HCT116 (cell line): ENCODE measurements around the gene STK35. TPM values are rescaled to one million over a fixed set of nuclear protein-coding genes. Genes with fewer than 3 reads are reported as not detected.

Source experiments
- ATAC-seq: fragments of 200-7000 bp; cut with Tn5 transposase; 2 replicates; pipeline ENCODE4 v1.9.1; 2020; ENCODE audit warnings: mild to moderate bottlenecking, moderate library complexity
- BruUV-seq: library from RNA; stranded (reverse); fragments of 400-500 nt; replicated peaks from 2 replicates; lab custom pipeline; 2021; lab: Mats Ljungman, UMichigan
- CTCF ChIA-PET: fragments of 300-600 bp; sonication (Branson Sonifier 250); formaldehyde crosslinking; loops from one replicate; lab custom pipeline; 2021; ENCODE audit warnings: antibody characterized with exemption; lab: Charles Lee
- POLR2A ChIA-PET: fragments of 300-600, 350-600 bp; sonication (Branson Sonifier 250); formaldehyde crosslinking; loops from one replicate; lab custom pipeline; 2021; ENCODE audit warnings: antibody characterized with exemption; lab: Charles Lee
- RAD21 ChIA-PET, 2 experiments: fragments of 300-600 bp; sonication (Branson Sonifier 250); formaldehyde crosslinking; loops; one replicate each; lab custom pipeline; 2023; ENCODE audit warnings: low total read pairs in 2 of 2; ENCODE audit not compliant: uncharacterized antibody in 2 of 2, unreplicated experiment in 2 of 2, low non-redundant PET in 1 of 2; lab: Charles Lee
- DNase-seq: peaks from one replicate; pipeline ENCODE4 v3.0.0-alpha.2; 2010; ENCODE audit warnings: low read depth, low spot score
- H2AFZ ChIP-seq: fragments of 200-600 bp; shearing (Covaris generic), sonication (generic); 2 replicates; pipeline ENCODE4 v1.6.1; 2017; ENCODE audit warnings: low read depth, mixed run types, mixed read lengths, antibody characterized with exemption, low read length; ENCODE audit not compliant: poor library complexity, severe bottlenecking
- H3K27ac ChIP-seq: 2 replicates; pipeline ENCODE4 v1.5.1; 2012; ENCODE audit warnings: low read depth, low read length
- H3K27me3 ChIP-seq: fragments of 200-600 bp; sonication (generic); 2 replicates; pipeline ENCODE4 v1.6.1; 2016; ENCODE audit warnings: mixed run types, low read length, mixed read lengths; ENCODE audit not compliant: insufficient read depth
- H3K36me3 ChIP-seq, 2 experiments: fragments of 200-500 bp in 1 of 2; fragments of 200-600 bp in 1 of 2; sonication (Bioruptor generic) in 1 of 2; sonication (generic) in 1 of 2; 2 replicates each; pipeline versions ENCODE4 v1.5.1 to v1.6.1; 2014 to 2016; ENCODE audit warnings: low read length in 2 of 2, inconsistent platforms in 1 of 2, mixed read lengths in 1 of 2, mixed run types in 1 of 2; ENCODE audit not compliant: insufficient read depth in 2 of 2, control insufficient read depth in 1 of 2
- H3K4me1 ChIP-seq, 2 experiments: fragments of 200-600 bp in 1 of 2; sonication (generic) in 1 of 2; 2 replicates each; pipeline versions ENCODE4 v1.5.1 to v1.6.1; 2012 to 2017; ENCODE audit warnings: low read length in 2 of 2, inconsistent platforms in 1 of 2, mild to moderate bottlenecking in 1 of 2, mixed read lengths in 1 of 2, mixed run types in 1 of 2, moderate library complexity in 1 of 2; ENCODE audit not compliant: insufficient read depth in 2 of 2, control insufficient read depth in 1 of 2
- H3K4me2 ChIP-seq: fragments of 200-600 bp; sonication (generic); 2 replicates; pipeline ENCODE4 v1.6.1; 2017; ENCODE audit warnings: mixed run types, low read length, mixed read lengths
- H3K4me3 ChIP-seq, 2 experiments: fragments of 200-600 bp in 1 of 2; sonication (generic) in 1 of 2; replicated peaks in 1 of 2; 2 replicates each; pipeline ENCODE4 v1.5.1; 2011 to 2016; ENCODE audit warnings: low read length in 2 of 2, control low read depth in 1 of 2, low read depth in 1 of 2, mild to moderate bottlenecking in 1 of 2, mixed read lengths in 1 of 2, mixed run types in 1 of 2
- H3K79me2 ChIP-seq: fragments of 200-600 bp; sonication (generic); 2 replicates; pipeline ENCODE4 v1.6.1; 2017; ENCODE audit warnings: mild to moderate bottlenecking, mixed run types, low read length, moderate library complexity, mixed read lengths; ENCODE audit not compliant: insufficient read depth
- H3K9ac ChIP-seq: fragments of 200-600 bp; sonication (generic); 2 replicates; pipeline ENCODE4 v1.6.1; 2016; ENCODE audit warnings: low read length, mixed read lengths
- H3K9me2 ChIP-seq: fragments of 200-600 bp; sonication (generic), shearing (Covaris generic); 2 replicates; pipeline ENCODE4 v1.6.1; 2017; ENCODE audit warnings: mixed run types, mild to moderate bottlenecking, moderate library complexity; ENCODE audit not compliant: insufficient read depth
- H3K9me3 ChIP-seq, 2 experiments: fragments of 200-500 bp in 1 of 2; fragments of 200-600 bp in 1 of 2; sonication (Bioruptor generic) in 1 of 2; sonication (generic) in 1 of 2; 2 replicates each; pipeline ENCODE4 v1.6.1; 2014 to 2017; ENCODE audit warnings: low read length in 2 of 2, mixed read lengths in 2 of 2, inconsistent platforms in 1 of 2, low read depth in 1 of 2, mild to moderate bottlenecking in 1 of 2, mixed run types in 1 of 2, moderate library complexity in 1 of 2; ENCODE audit not compliant: control insufficient read depth in 1 of 2, insufficient read depth in 1 of 2
- H4K20me1 ChIP-seq: fragments of 200-600 bp; sonication (generic), shearing (Covaris generic); 2 replicates; pipeline ENCODE4 v1.6.1; 2017; ENCODE audit warnings: mixed run types, mild to moderate bottlenecking, moderate library complexity; ENCODE audit not compliant: insufficient read depth
- CBX3 ChIP-seq: IDR thresholded peaks from 2 replicates; pipeline ENCODE4 v1.6.1; 2012; ENCODE audit warnings: low read depth
- CEBPB ChIP-seq: IDR thresholded peaks from 2 replicates; pipeline ENCODE4 v1.6.1; 2012; ENCODE audit warnings: low read depth
- ELF1 ChIP-seq: IDR thresholded peaks from 2 replicates; pipeline ENCODE4 v1.6.1; 2012; ENCODE audit warnings: low read depth, borderline replicate concordance
- JUND ChIP-seq: IDR thresholded peaks from 2 replicates; pipeline ENCODE4 v1.6.1; 2012
- POLR2A ChIP-seq: IDR thresholded peaks from 2 replicates; pipeline ENCODE4 v1.7.0; 2011; ENCODE audit warnings: borderline replicate concordance; ENCODE audit not compliant: insufficient read depth, insufficient read length; ENCODE audit errors: extremely low read depth
- POLR2AphosphoS5 ChIP-seq: IDR thresholded peaks from 2 replicates; pipeline ENCODE4 v1.6.1; 2011; ENCODE audit warnings: mild to moderate bottlenecking, low read depth, low read length, moderate library complexity
- RAD21 ChIP-seq: IDR thresholded peaks from 2 replicates; pipeline ENCODE4 v1.6.1; 2012; ENCODE audit warnings: low read depth, mild to moderate bottlenecking
- SRF ChIP-seq: IDR thresholded peaks from 2 replicates; pipeline ENCODE4 v1.6.1; 2012; ENCODE audit warnings: low read depth
- YY1 ChIP-seq: IDR thresholded peaks from 2 replicates; pipeline ENCODE4 v1.6.1; 2011; ENCODE audit warnings: low read length, low read depth, moderate library complexity, mild to moderate bottlenecking; ENCODE audit not compliant: insufficient replicate concordance; ENCODE audit errors: extremely low read depth
- ZFX ChIP-seq: fragments of 450-650 bp; IDR thresholded peaks from 2 replicates; pipeline ENCODE4 v1.6.1; 2017
- ZNF274 ChIP-seq: fragments of 200-500 bp; sonication (Bioruptor generic); IDR thresholded peaks from 2 replicates; pipeline ENCODE4 v1.6.1; 2014; ENCODE audit warnings: mild to moderate bottlenecking, low read depth, low read length, inconsistent platforms
- intact Hi-C: fragments of 100-400 bp; cut with micrococcal nuclease; formaldehyde crosslinking; loops from 2 replicates; pipeline ENCODE4 v1.10.0; 2022
- total RNA-seq: library from RNA; stranded (reverse); gene quantifications from one replicate; pipeline ENCODE4 v1.2.1, GENCODE V29; 2021; ENCODE audit not compliant: unreplicated experiment
- TF ChIP-seq, protein P1 (sequence below), 3 experiments: fragments of 200-600 bp in 1 of 3; sonication (generic) in 1 of 3; IDR thresholded peaks in 2 of 3; conservative IDR thresholded peaks in 1 of 3; 2 replicates each; pipeline ENCODE4 v1.5.1; 2012 to 2017; ENCODE audit warnings: low read depth in 2 of 3, low read length in 2 of 3, antibody characterized with exemption in 1 of 3, borderline replicate concordance in 1 of 3, control low read depth in 1 of 3, mild to moderate bottlenecking in 1 of 3, mixed read lengths in 1 of 3, mixed run types in 1 of 3, moderate library complexity in 1 of 3; ENCODE audit not compliant: insufficient read depth in 1 of 3
- TF ChIP-seq, protein P2 (sequence below): IDR thresholded peaks from 2 replicates; pipeline ENCODE4 v1.6.1; 2012

The STK35 gene
- total RNA-seq, 1 experiment from 2014 or later = 32.8 TPM

DNA sequence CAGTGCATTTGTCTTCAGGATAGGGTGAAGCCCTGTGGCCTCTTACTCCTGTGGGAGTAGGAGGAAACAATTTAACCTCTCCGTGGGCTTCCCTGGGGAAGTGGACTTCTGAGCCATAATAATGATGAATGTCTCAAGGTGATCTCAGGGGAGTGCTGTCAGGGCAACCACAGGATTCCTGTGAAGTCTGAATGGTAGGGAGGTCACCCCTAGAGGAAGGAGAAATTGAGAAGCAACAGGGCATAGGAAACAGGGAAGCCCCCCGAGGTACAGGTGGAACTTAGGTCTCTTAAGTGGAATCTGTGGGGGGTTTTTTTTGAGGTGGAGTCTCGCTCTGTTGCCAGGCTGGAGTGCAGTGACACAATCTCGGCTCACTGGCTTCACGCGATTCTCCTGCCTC, 26.9 kb downstream of the STK35 start:
- ChIA-PET CTCF (no interaction called here), RAD21 (no interaction called here), POLR2A (no interaction called here)
- no peak overlapping the region for H3K27ac ChIP-seq
- H3K9ac ChIP-seq = no peak overlapping the region
- H3K9me3 ChIP-seq = no peaks in the 10 kb centered on the region
- H2AFZ ChIP-seq = no peak overlapping the region
- no TSS peak for BruUV-seq
- ATAC-seq (no peak), DNase-seq (no peak)
- H3K4me3 ChIP-seq = no peak overlapping the region
- intact Hi-C loops = no loop called here
- TF ChIP-seq, protein P1, sequence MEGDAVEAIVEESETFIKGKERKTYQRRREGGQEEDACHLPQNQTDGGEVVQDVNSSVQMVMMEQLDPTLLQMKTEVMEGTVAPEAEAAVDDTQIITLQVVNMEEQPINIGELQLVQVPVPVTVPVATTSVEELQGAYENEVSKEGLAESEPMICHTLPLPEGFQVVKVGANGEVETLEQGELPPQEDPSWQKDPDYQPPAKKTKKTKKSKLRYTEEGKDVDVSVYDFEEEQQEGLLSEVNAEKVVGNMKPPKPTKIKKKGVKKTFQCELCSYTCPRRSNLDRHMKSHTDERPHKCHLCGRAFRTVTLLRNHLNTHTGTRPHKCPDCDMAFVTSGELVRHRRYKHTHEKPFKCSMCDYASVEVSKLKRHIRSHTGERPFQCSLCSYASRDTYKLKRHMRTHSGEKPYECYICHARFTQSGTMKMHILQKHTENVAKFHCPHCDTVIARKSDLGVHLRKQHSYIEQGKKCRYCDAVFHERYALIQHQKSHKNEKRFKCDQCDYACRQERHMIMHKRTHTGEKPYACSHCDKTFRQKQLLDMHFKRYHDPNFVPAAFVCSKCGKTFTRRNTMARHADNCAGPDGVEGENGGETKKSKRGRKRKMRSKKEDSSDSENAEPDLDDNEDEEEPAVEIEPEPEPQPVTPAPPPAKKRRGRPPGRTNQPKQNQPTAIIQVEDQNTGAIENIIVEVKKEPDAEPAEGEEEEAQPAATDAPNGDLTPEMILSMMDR (IDR thresholded peaks at IDR 0.05 in 2 of 3, conservative IDR thresholded peaks at IDR 0.05 in 1 of 3; ENCODE audit: borderline replicate concordance in 1 of 3, insufficient read depth in 1 of 3, low read depth in 2 of 3, low read length in 2 of 3) = no peak
- TF ChIP-seq POLR2A (no peak), JUND (no peak), ELF1 (no peak), YY1 (no peak), CEBPB (no peak), CBX3 (no peak), ZNF274 (no peak), SRF (no peak), POLR2AphosphoS5 (no peak), ZFX (no peak), RAD21 (no peak)
- TF ChIP-seq, protein P2, sequence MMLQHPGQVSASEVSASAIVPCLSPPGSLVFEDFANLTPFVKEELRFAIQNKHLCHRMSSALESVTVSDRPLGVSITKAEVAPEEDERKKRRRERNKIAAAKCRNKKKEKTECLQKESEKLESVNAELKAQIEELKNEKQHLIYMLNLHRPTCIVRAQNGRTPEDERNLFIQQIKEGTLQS = no peak
- peaks cover 0 to 10% of the 10 kb centered on the region in 2 experiments; a peak in 1 of 4 replicates for H3K36me3 ChIP-seq
- no peaks in the 10 kb centered on the region for H3K9me2 ChIP-seq
- peaks cover 23 to 43% of the 10 kb centered on the region in 2 experiments for H3K4me1 ChIP-seq
- H3K79me2 ChIP-seq = peaks cover 97% of the 10 kb centered on the region
- no peaks in the 10 kb centered on the region for H3K27me3 ChIP-seq
- peaks cover 10% of the 10 kb centered on the region; the same call in 1 of the 2 replicates for H4K20me1 ChIP-seq
- no peak overlapping the region for H3K4me2 ChIP-seq
